Cardiac muscle cell (in vitro differentiated cells and primary cell): ENCODE data around the gene UBE2V1. TPM values are rescaled to one million over a fixed set of nuclear protein-coding genes. Genes with fewer than 3 reads are reported as not detected.

ENCODE experiments used
- DNase-seq, 2 donors: peaks; one replicate each; pipeline versions ENCODE4 v3.0.0 to v3.0.0-alpha.2; 2010 to 2017; ENCODE audit warnings: low read depth in 1 of 2, low spot score in 1 of 2
- H3K27ac ChIP-seq: fragments of 200-600 bp; sonication (generic); 2 replicates; pipeline ENCODE4 v1.5.1; 2016
- H3K27me3 ChIP-seq: fragments of 200-600 bp; sonication (generic); 2 replicates; pipeline ENCODE4 v1.6.0; 2016; ENCODE audit warnings: control low read depth
- H3K36me3 ChIP-seq: fragments of 200-600 bp; sonication (generic); 2 replicates; pipeline ENCODE4 v1.5.1; 2016; ENCODE audit warnings: control low read depth
- H3K4me1 ChIP-seq: fragments of 200-600 bp; sonication (generic); 2 replicates; pipeline ENCODE4 v1.8.1; 2017; ENCODE audit warnings: low read depth, mild to moderate bottlenecking, mixed run types
- H3K4me3 ChIP-seq: fragments of 200-600 bp; sonication (generic); 2 replicates; pipeline ENCODE4 v1.5.1; 2016; ENCODE audit warnings: mild to moderate bottlenecking
- H3K9me3 ChIP-seq: fragments of 200-600 bp; sonication (generic); 2 replicates; pipeline ENCODE4 v1.5.1; 2017; ENCODE audit warnings: low read depth, mild to moderate bottlenecking, control low read depth
- polyA plus RNA-seq: library from polyadenylated mRNA; unstranded; fragments of >200 nt; fragmentation: Nextera tagmentation; extraction: Ambion mirVana; gene quantifications from 2 replicates; pipeline ENCODE4 v1.2.1, GENCODE V29; 2016
- total RNA-seq: library from RNA; depleted of rRNA; stranded (reverse); fragments of >200 nt; gene quantifications from 2 replicates; pipeline ENCODE4 v1.2.3, GENCODE V29; 2016
- TF ChIP-seq, protein P1 (sequence below): IDR thresholded peaks from 2 replicates; pipeline ENCODE4 v1.5.1; 2012; ENCODE audit warnings: low read depth, mild to moderate bottlenecking, low read length

Gene UBE2V1
- total and polyA plus RNA-seq, 2 experiments from 2014 or later, result 126 to 173 TPM

DNA sequence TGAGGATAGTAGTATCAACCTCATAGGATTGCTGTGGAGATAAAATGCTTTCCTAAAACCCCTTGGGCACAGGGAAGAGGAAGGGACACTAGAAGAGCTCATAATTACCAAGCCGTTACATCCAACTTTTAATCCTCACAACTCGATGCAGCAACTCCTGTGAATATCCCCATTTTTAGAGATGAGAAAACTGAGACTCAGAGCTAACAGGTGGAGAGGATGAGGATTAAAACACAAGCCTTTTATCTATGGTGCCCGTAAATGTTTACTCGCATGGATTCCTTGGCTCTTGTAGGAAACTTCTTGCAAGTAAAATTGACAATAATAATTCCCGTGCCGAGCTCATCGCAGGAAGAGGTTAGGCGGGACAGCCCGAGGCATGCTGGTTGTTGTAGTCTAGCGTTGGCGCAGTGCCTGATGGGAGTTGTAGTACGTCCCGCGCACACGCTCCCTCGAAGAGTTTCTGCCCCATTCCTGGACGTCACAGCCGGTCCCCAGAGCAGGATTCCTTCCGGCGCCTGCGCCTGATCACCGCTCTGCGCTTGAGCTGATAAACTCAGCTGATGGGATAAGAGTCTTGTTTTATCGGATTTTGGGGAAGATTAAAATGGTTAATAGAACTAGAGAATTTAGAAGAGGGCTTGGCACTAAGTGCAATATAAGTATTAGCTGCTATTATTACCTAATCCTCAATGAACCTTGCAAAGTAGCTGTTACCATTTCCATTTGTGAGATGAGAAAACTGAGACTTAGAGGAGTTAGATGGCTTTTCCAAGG, 2.8 kb upstream of the UBE2V1 start:
- Histone ChIP-seq H3K27me3 (no peaks in the 10 kb centered on the region), H3K4me3 (peak overlapping the region; percentile 66), H3K4me1 (peaks cover 26% of the 10 kb centered on the region), H3K9me3 (no peaks in the 10 kb centered on the region), H3K36me3 (no peaks in the 10 kb centered on the region), H3K27ac (no peak overlapping the region)
- TF ChIP-seq, protein P1, sequence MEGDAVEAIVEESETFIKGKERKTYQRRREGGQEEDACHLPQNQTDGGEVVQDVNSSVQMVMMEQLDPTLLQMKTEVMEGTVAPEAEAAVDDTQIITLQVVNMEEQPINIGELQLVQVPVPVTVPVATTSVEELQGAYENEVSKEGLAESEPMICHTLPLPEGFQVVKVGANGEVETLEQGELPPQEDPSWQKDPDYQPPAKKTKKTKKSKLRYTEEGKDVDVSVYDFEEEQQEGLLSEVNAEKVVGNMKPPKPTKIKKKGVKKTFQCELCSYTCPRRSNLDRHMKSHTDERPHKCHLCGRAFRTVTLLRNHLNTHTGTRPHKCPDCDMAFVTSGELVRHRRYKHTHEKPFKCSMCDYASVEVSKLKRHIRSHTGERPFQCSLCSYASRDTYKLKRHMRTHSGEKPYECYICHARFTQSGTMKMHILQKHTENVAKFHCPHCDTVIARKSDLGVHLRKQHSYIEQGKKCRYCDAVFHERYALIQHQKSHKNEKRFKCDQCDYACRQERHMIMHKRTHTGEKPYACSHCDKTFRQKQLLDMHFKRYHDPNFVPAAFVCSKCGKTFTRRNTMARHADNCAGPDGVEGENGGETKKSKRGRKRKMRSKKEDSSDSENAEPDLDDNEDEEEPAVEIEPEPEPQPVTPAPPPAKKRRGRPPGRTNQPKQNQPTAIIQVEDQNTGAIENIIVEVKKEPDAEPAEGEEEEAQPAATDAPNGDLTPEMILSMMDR, result no peak
- DNase-seq, result peak; percentile 97 to 98

DNA sequence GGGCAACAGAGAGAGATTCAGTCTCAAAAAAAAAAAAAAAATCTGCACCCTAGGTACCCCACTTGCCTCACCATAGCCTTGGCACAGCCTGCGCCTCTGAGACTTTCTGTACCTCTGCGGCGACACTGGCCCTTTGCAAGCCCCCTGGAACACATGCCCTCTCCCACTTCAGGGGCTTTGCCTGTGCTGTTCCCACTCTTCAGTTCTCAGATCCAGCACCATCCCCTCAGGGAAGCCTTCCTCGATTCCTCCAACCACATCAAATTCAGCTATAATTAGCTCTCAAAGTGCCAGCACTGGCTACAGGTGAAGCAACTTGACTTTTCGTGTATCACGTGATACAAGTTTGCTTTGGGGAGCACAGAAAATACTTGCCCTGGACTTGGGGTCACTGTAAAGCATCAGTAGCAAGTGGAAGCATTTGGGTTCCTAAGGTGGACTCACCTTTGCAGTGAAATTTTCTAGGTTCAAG, 2.1 kb upstream of the UBE2V1 start:
- peaks cover 33% of the 10 kb centered on the region for H3K4me1 ChIP-seq
- no peak for DNase-seq
- H3K27me3 ChIP-seq, result no peaks in the 10 kb centered on the region
- no peaks in the 10 kb centered on the region for H3K9me3 ChIP-seq
- peak overlapping the region; percentile 66 for H3K4me3 ChIP-seq
- TF ChIP-seq, protein P1, result no peak
- H3K36me3 ChIP-seq, result no peaks in the 10 kb centered on the region
- H3K27ac ChIP-seq, result no peak overlapping the region

DNA sequence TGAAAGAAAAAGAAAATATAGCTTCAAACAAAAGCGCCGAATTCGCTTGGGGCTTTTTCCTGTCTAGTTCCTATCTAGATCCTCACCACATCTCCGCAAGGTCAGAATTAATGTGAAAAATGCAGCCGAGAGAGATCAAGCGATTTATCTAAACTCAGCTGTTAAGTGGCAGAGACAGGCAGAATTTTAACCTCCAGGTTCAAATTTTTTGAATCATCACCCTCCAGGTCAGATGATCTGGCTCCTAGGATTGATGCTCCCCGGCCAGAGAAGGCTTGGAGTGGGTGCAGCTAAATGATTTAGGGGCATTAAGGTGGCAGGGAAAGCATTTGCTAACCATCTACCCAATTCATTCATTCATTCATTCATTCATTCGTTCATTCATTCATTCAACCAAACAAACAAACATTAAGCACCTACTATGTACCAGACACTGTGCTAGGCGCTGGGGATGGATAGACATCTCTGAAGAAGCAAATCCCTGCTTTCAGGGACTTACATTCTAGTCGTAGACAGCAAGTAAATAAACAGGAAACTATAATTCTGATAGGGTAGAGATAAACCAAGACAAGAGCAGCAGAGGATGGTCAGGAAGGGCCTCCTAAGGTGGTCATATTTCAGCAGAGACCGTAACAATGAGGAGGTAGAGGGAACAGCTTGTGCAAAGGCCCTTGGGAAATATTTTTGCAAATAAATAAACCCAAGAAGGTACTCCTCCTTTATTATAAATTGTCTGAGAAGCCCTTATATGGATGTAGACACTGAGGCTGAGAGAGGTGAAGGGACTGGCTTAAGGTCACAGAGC, 672 bp upstream of the UBE2V1 start:
- TF ChIP-seq, protein P1, result no peak
- peak overlapping the region; percentile 96 for H3K27ac ChIP-seq
- no peaks in the 10 kb centered on the region for H3K9me3 ChIP-seq
- peaks cover 36% of the 10 kb centered on the region for H3K4me1 ChIP-seq
- no peaks in the 10 kb centered on the region for H3K36me3 ChIP-seq
- DNase-seq, result no peak
- H3K4me3 ChIP-seq, result peak overlapping the region; percentile 98
- no peaks in the 10 kb centered on the region for H3K27me3 ChIP-seq

DNA sequence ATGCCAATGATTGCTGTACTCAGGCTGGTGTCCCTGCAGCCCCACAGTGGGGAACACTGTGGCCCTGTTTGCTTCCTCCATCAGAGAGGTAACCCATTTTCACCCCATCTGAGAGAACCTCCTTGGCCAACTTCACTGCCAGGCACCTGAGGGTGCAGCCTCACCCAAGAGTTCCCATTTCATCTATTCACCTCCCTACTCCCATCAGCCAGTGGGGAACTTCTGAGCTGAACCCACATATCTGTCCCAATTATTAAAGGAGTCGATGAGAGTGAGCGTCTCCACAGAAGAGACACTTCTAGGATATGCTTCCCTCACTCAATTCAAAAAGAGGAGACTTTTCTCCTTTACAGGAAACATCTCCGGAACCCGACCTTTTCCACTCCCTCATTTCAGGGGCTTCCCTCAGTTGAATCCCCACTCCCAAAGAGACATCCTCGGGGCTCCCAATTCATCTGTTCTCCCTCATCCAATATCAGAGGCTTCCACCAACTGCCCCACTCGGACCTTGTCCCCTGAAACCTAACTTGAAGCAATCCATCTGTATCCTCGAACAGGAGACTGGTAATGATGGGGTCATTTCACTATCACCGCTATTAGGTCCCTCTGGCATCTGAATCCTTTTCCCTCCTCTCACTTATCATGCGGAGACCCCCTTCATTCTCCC, 988 bp downstream of the UBE2V1 start:
- Histone ChIP-seq H3K27me3 (no peaks in the 10 kb centered on the region), H3K27ac (peak overlapping the region; percentile 75), H3K4me3 (peak overlapping the region; percentile 98), H3K36me3 (no peaks in the 10 kb centered on the region), H3K9me3 (no peaks in the 10 kb centered on the region), H3K4me1 (peaks cover 53% of the 10 kb centered on the region)
- TF ChIP-seq, protein P1, result no peak
- DNase-seq, result no peak

DNA sequence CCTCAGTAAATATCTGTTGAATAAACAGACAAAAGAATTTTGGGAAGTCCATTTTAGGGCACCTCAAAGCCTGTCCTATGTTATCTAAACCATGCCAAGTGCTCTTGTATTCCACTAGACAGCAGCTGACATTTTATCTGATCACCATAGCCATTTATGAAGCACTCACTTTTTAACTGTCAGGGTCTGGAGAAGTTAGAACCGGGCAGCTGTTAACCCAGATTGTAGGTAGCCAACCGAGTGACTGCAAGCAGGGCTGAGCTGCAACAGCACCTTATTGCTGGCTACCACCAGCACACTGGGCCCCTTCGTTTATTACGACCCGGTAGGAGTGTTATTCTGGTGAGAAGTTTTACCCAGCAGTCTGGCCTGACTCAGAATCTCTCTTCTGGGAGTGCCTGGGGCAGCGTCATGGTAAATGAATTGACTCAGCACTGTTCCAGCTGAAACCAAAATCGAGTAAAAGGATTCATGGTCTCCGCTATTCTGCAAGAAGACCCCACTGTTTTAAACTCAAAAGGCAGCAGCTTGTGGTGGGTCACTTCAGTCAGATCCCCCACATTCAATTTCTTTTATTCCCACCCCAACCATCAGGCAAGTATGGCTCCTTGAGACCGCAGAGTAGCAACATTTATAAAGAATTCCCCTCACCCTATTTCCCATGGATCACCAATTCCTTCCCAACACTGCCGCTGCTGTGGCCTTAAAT, 1.7 kb downstream of the UBE2V1 start:
- Histone ChIP-seq H3K4me1 (peaks cover 54% of the 10 kb centered on the region), H3K4me3 (peak overlapping the region; percentile 98)

More for the DNA sequence above, 1.7 kb downstream of the UBE2V1 start:
- TF ChIP-seq, protein P1, result no peak
- Histone ChIP-seq H3K36me3 (no peaks in the 10 kb centered on the region), H3K27ac (peak overlapping the region; percentile 75), H3K9me3 (no peaks in the 10 kb centered on the region), H3K27me3 (no peaks in the 10 kb centered on the region)
- peak in 1 of 2 donors; percentile 38 for DNase-seq
